Endothelial cell of umbilical vein (primary cell): ENCODE measurements around the gene EFNA5.

Source experiments
- EZH2 ChIP-seq: IDR thresholded peaks from 2 replicates; pipeline ENCODE4 v1.6.1; 2012; ENCODE audit warnings: borderline replicate concordance, low read depth, mild to moderate bottlenecking, moderate library complexity, low read length, inconsistent platforms; ENCODE audit not compliant: severe bottlenecking
- FOS ChIP-seq: IDR thresholded peaks from 2 replicates; pipeline ENCODE4 v1.6.1; 2011; ENCODE audit warnings: mild to moderate bottlenecking, low read length, moderate library complexity, borderline replicate concordance; ENCODE audit not compliant: insufficient read depth
- JUN ChIP-seq: IDR thresholded peaks from 2 replicates; pipeline ENCODE4 v1.6.1; 2011; ENCODE audit warnings: borderline replicate concordance, low read depth; ENCODE audit not compliant: insufficient read length, insufficient read depth
- MYC ChIP-seq: IDR thresholded peaks from one replicate; pipeline ENCODE4 v1.6.1; 2011; ENCODE audit warnings: mild to moderate bottlenecking, low read depth, low read length
- POLR2A ChIP-seq: IDR thresholded peaks from 2 replicates; pipeline ENCODE4 v1.6.1; 2012; ENCODE audit warnings: low read depth, mild to moderate bottlenecking, control low read depth, low read length
- POLR2AphosphoS5 ChIP-seq: IDR thresholded peaks from 2 replicates; pipeline ENCODE4 v1.6.1; 2012; ENCODE audit warnings: low read depth, mild to moderate bottlenecking, control low read depth, low read length, moderate library complexity; ENCODE audit not compliant: insufficient read depth
- TF ChIP-seq, protein P1 (sequence below), 2 donors: IDR thresholded peaks; 1 replicate in 1 of 2; 2 replicates in 1 of 2; pipeline ENCODE4 v1.5.1; 2011; ENCODE audit warnings: low read length in 2 of 2, mild to moderate bottlenecking in 2 of 2, moderate library complexity in 2 of 2, control low read depth in 1 of 2, inconsistent platforms in 1 of 2, low read depth in 1 of 2; ENCODE audit not compliant: insufficient read depth in 1 of 2; ENCODE audit errors: extremely low read depth in 1 of 2
- TF ChIP-seq, protein P2 (sequence below): IDR thresholded peaks from 2 replicates; pipeline ENCODE4 v1.6.1; 2011; ENCODE audit not compliant: insufficient read depth, insufficient read length

DNA sequence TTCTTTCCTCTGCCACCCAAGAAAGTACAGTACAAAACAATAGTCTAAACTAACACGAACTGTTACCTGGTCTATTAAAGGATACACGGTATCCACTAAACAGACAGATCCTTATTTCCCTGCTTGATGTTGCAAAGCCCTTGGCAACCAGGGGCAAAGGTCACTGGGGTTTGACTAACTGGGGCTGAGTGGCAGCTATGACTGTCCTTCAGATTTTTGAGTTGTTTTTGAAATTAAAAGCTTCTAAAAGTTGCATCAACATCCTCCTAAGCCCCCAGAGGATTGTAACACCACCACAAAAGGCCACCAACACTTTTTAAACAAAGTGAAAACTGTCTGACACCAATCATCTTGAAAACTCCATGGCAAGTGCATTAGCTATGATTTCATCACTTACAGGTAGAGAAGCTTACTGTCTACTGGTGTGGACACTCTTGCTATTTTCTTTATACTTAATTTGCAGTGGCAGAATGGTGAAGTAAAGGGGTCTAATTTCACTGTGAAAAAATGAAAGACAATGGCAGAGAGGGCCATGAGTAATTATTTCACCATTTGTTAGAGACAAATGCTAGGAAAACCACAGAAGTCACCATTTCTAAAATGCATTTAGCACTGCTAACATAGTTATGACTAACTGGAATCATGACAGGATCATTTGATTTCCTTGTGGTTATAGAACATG lies 292.4 kb downstream of the EFNA5 start:
- TF ChIP-seq, protein P1, sequence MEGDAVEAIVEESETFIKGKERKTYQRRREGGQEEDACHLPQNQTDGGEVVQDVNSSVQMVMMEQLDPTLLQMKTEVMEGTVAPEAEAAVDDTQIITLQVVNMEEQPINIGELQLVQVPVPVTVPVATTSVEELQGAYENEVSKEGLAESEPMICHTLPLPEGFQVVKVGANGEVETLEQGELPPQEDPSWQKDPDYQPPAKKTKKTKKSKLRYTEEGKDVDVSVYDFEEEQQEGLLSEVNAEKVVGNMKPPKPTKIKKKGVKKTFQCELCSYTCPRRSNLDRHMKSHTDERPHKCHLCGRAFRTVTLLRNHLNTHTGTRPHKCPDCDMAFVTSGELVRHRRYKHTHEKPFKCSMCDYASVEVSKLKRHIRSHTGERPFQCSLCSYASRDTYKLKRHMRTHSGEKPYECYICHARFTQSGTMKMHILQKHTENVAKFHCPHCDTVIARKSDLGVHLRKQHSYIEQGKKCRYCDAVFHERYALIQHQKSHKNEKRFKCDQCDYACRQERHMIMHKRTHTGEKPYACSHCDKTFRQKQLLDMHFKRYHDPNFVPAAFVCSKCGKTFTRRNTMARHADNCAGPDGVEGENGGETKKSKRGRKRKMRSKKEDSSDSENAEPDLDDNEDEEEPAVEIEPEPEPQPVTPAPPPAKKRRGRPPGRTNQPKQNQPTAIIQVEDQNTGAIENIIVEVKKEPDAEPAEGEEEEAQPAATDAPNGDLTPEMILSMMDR (IDR thresholded peaks at IDR 0.05; ENCODE audit: extremely low read depth in 1 of 2, insufficient read depth in 1 of 2, low read depth in 1 of 2, low read length in 2 of 2) = no peak
- TF ChIP-seq POLR2A = no peak
- no peak for TF ChIP-seq EZH2
- TF ChIP-seq, protein P2, sequence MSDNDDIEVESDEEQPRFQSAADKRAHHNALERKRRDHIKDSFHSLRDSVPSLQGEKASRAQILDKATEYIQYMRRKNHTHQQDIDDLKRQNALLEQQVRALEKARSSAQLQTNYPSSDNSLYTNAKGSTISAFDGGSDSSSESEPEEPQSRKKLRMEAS = no peak
- no peak for TF ChIP-seq MYC
- no peak for TF ChIP-seq POLR2AphosphoS5
- TF ChIP-seq FOS = no peak
- no peak for TF ChIP-seq JUN
